DMS114 treated with DMSO at 0.1 percent for 48 hours (cell line): Measurements from ENCODE around the gene UBL4A.

Experiments used
- DNase-seq: peaks from one replicate; lab custom pipeline; 2025; ENCODE audit not compliant: unreplicated experiment; lab: John Stamatoyannopoulos, UW

Gene UBL4A

GRCh38 chrX:154484255-154485149 is 1.9 kb downstream of the UBL4A start:
- DNase-seq: no peak

- DNase-seq: no peak
Observed at GRCh38 chrX:154483325-154483724, 3.1 kb downstream of the UBL4A start.

GRCh38 chrX:154482786-154483185 is 3.6 kb downstream of the UBL4A start:
- no peak for DNase-seq

- DNase-seq: no peak
Observed at GRCh38 chrX:154481911-154482601, 4.4 kb downstream of the UBL4A start.

DNA sequence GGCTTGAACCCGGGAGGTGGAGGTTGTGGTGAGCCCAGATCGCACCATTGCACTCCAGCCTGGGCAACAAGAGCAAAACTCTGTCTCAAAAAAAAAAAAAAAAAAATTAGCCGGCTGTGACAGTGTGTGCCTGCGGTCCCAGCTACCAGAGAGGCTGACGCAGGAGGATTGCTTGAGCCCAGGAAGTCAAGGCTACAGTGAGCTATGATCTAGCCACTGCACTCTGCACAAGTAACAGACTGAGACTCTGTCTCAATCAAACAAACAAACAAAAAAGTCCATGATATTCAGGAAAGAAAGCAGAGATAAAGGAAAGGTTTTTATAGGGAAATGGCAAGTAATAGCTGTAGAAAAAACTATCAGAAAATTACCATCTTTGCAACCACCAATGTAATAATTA is 5.2 kb downstream of the UBL4A start:
- DNase-seq: no peak

GRCh38 chrX:154478728-154479622 is 7.4 kb downstream of the UBL4A start, which contains the start of gene LAGE3:
Gene LAGE3, minus strand, starts transcription at chrX:154479281. Its CDS starts 366 bp downstream, at chrX:154478915.
- peak; percentile 51 for DNase-seq

DNA sequence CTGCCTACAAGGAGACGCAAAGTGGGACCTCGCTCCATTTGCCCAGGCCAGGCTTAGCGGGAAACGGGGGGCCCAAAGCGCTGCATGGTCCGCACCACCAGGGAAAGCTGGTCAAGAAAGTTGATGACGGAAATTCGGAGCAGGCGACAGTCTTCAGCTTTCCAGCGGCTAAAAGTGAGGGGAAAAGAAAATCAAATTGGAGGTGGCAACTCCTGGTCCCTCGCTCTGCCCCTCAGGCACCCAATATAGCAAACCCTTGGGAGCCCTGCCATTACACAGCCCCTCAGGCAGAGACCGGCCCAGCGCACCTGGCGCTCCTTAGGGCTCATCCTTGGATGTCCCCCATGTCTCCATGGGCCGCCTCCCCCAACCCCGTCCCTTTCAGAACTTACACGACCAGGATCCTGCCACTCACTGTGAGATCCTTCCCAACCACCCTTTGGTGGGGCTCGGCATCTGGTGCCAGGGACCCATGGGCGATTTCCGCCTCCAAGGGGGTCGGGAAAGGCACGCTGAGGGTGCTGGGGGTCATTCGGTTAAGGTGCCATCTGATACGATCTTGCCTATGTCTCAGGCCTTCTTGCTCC is 8.4 kb downstream of the UBL4A start:
- no peak for DNase-seq

DNA sequence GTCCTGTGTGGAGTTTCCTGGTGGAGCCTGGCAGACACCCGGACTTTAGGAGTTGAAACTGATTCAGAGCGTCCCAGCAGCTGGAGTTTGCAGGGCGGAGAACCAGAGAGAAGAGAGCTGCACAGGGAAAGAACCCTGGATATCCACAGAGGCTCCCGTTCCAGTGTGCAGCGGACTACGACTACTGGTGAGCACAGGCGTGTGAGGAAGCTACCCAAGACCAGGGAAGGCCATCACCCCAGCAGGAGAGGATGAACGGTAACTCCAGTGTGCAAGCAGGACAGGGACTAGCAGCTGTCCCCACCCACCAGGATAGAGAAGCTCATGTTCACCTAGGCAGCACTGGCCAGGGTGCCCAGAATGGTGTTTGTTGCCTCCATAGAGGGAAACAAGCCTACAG is 9.6 kb downstream of the UBL4A start:
- DNase-seq: no peak

DNA sequence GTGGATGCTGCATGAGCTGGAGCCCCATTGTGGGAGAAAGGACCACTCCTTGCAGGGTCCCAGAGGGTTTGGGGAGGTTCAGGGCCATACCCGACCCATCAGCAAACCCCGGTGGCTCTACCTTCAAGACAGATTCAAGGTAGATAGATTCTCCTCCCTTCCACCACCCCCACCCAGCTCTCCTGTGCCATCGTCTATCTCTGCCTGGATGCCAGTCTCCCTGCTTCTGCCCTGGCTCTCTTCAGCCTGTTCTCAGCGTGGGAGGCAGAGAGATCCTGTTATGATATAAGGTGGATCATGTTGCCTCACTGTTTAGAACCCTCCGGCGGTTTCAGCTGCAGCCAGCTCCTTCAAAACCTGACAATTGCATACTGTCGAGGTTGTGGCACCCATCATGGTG is 12.7 kb downstream of the UBL4A start:
- no peak for DNase-seq

DNA sequence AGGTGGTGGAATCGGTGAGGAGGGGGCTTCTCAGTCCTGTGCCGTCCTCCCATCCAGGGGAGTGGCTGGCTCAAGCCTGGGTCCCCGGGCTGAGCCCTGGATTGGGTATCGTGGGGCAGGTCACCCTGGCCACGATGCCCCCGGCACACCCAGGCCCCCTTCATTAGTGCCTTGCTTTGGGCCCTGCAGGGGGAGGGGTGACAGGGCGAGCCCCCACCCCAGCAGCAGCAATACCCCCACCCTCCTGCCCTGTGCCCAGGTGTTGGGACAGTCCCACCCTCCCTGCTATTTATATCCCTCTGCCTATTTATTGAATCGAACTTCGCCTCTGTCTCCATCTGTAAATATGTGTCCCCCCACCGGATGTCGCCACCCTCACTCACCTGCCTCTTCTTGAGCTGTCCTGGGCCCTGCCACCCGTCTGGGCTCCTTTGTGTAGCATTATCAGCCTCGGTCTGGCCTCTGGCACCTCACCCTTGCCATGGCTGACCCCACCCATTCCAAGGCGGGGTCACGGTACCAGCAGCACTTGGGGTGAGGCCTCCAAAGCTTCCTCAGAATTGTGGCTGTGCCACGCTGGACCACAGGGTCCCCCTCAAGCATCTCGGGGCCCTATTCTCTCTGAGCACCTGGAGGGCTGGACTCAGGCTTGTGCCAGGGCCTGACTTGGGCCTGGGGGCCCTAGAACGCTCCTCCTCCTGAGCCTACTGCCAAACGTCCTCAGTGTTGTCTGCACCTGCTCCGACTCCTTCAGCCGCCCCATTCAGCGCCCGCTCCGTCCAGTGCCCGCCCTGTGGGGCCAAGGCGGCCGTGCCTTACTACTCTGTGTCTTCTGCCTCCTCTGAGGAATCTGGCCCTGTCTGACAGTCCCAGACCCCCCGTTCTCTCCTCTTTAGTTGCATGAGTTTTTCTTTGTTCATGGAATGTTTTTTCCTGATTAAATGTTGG is 13.5 kb downstream of the UBL4A start:
- DNase-seq: no peak

DNA sequence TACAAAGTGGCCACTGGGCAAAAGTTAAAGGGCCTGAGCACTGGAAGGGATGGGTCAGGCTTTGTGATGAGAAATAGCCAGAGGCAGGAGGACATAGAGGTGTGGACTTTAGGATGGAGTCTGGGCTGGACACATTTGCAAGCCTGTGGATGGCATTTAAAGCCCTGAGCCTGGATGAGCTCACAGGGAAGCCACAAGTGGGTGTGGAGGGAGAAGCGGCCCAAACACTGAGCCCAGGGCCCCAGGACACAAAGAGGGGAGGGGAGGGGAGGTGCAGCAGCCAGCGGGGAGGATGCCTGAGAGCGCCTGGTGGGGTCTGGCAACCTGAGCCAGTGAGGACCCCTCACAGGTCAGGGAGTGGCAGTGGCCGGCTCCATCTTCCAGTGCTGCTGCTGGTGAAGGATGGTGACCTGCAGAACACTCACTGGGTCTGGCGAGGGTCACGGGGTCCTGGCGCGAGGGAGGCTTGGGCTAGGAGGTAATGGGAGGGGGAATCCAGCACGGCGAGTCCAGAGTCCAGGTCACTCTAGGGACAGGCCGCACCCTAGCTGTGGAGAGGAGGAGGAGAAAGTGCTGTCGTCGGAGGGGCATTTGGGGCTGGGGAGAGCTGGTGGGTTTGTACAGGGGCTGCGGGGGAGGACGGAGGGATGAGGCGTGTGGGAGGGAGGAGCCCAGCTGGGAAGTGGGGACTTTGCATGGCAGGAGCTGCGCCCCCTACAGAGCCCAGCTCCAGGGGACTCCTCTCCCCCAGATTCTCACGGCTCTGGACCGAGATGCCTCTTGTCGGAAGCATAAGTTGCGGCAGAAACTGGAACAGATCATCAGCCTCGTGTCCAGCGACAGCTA is 14.4 kb downstream of the UBL4A start:
- no peak for DNase-seq

GRCh38 chrX:154470914-154471568 is 15.4 kb downstream of the UBL4A start:
- DNase-seq: no peak

- DNase-seq: no peak
Observed at GRCh38 chrX:154470434-154470833, 16.0 kb downstream of the UBL4A start.

DNA sequence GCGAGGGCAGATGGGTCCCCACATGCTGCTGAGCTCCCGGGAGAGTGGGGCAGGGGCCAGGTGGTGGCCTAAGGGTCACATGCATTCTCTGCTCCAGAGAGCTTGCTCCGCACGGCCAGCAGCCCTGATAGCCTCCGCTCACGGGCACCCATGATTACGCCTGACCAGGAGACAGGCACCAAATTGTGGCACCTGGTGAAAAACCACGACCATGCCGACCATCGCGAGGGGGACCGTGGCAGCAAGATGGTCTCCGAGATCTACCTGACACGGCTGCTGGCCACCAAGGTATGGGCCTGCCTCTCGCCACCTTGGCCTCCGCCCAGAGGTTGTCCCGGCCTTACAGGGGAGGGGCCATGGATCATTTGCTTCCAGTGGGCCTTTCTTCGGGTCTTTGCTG is 16.5 kb downstream of the UBL4A start:
- no peak for DNase-seq

GRCh38 chrX:154469114-154469513 is 17.3 kb downstream of the UBL4A start:
- no peak for DNase-seq

DNA sequence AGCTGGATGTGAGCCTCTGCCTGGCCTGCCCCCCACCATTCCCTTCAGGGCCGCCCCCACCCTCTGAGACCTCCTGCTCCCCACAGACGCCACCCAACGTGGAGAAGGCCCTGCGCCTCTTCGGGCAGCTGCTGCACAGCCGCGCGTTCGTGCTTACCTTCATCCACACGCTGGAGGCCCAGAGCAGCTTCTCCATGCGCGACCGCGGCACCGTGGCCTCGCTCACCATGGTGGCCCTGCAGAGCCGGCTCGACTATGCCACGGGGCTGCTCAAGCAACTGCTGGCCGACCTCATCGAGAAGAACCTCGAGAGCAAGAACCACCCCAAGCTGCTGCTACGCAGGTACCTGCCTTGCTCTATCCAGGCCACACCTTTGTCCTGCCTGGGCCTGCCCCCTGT is 18.2 kb downstream of the UBL4A start:
- no peak for DNase-seq

DNA sequence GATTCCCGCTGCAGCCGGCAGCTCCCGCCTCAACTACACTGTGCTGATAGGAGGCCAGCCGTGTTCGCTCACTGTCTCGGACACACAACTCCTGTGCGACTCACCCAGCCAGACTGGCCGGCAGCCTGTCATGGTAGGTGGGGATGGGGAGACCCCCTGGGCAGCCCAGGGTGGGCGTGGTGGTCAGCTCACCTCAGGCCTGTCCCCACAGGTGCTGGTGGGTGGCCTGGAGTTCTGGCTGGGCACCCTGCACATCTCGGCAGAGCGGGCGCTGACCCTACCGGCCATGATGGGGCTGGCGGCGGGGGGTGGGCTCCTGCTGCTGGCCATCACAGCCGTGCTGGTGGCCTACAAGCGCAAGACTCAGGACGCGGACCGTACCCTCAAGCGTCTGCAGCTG is 18.9 kb downstream of the UBL4A start:
- DNase-seq: no peak

- no peak for DNase-seq
Observed at GRCh38 chrX:154466907-154467306, 19.5 kb downstream of the UBL4A start.
